ENCODE measurements around the gene KSR2. TPM values are rescaled to one million over a fixed set of nuclear protein-coding genes. Genes with fewer than 3 reads are reported as not detected.
A peak's percentile ranks its signal among the peaks of the same experiment; 100 is the strongest.
"Not testable (repeated sequence)": the region's sequence is repeated elsewhere in the genome, so short reads cannot be mapped to it uniquely, and the experiment has no call there.

The KSR2 gene
- polyA plus RNA-seq, 4 donors: 0.75 to 1.0 (median 0.93) TPM

DNA sequence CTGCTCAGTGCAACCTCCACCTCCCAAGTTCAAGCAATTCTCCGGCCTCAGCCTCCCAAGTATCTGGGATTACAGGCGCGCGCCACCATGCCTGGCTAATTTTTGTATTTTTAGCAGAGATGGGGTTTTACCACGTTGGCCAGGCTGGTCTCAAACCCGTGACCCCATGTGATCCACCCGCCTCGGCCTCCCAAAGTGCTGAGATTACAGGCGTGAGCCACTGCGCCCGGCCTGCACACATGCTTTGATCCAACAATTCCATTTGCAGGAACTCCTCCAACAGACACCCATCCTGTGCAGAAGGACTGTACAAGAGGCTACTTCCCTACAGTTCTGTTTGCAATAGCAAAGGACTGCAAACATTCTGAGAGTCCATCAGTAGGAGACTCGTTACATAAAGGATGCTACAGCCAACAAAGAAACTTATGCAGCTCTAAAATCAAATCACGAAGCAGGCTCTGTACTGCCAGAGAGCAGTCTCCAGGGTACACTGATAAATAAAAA, 108.0 kb downstream of the KSR2 start:
- DNase-seq (ENCODE audit: low read depth in 4 of 4, low spot score in 3 of 4): not testable (repeated sequence)

DNA sequence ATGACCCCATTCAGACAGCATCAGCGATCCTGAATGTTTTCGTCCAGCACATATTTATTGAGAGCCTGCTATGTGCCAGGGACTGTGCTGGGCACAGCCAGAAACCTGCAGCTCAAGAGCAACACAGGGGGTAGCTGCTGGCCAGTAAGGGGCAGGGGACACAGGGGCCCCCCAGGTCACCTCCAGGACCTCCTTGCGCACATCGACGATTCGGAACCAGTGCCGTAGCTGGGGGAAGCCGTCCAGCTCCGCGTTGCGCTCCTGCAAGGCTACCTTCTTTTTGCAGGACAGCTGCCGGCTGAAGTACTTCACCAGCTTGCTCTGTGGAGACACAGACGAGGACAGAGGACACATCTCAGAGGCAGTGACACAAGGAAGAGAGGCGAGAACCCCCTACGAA, 108.7 kb downstream of the KSR2 start:
- DNase-seq (ENCODE audit: low read depth in 4 of 4, low spot score in 3 of 4): no peak

DNA sequence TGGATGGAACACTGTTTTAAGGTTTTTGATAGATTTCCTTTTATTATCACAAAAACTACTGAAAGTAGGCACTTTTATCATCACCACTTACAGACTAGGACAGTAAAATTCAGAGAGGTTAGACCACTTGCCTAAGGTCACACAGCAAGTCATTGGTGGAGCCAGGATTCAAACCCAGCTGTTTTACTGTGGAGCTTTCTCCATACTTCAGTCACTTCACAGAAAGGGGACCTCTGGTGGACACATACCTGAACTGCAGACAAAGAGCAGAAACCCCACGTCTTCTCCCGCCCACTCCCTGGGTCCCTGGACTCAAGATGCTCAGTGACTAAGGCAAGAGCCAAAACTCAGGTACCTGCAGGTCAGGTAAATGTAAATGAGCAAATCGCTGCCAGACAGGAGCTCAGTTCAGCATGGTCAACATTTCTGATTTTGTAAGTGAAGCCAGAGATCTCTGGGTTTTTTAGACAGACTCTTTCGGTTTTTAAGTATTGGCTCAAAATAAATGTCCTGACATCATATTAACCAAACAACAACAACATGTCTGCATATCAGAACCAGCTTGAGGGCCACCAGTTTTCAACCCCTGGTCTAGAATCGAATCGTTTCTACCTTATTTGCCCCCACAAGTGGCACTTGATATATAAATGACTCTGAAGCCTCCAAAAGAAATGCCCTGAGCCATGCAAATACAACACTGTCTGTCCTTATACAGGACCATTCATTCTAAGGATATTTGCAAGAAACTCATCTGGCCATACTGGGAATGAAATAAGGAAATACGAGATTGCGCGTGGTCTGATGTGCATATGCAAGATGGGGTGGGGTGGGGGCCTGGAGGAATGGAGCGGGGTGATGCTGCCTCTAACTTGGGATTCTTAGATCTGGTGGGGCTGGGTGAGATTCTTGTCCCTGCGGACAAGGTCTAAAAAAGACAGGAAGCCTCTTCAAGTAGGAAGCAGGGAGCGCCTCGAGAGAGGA, 110.9 kb downstream of the KSR2 start:
- no peak for DNase-seq (ENCODE audit: low read depth in 4 of 4, low spot score in 3 of 4)

DNA sequence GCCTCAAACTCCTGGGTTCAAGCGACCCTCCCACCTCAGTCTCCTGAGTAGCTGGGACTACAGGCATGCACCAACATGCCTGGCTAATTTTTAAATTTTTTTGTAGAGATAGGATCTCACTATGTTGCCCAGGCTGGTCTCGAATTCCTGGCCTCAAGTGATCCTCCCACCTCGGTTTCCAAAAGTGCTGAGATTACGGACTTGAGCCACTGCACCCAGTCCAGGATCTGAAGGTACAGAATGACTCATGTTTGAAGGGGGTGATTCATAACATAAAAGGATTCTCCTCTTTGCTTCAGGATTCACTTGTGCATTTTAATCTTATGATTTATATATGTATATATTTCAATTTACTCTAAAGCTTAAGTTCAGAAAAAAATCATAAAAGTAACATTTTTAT, 111.7 kb downstream of the KSR2 start:
- not testable (repeated sequence) for DNase-seq (ENCODE audit: low read depth in 4 of 4, low spot score in 3 of 4)

DNA sequence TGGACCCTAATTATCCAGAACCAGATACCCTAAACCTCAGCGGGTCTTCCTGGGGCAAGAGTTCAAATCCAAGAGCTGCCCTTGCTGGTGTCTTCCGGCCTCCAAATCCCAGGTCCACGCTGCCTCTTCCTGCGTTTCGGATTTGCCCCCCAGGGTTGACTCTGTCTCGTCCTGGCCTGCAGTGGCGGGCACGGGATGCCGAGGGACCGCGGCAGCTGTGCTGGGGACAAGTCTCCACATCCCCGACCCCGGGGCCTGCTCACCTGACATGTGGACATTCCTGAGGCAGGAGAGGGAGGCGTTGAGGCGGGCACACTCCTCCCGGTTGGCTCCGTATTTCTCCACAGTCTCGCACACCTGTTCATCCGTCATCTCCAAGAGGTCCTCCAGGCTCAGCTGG, 113.6 kb downstream of the KSR2 start:
- DNase-seq (ENCODE audit: low read depth in 4 of 4, low spot score in 3 of 4): no peak

DNA sequence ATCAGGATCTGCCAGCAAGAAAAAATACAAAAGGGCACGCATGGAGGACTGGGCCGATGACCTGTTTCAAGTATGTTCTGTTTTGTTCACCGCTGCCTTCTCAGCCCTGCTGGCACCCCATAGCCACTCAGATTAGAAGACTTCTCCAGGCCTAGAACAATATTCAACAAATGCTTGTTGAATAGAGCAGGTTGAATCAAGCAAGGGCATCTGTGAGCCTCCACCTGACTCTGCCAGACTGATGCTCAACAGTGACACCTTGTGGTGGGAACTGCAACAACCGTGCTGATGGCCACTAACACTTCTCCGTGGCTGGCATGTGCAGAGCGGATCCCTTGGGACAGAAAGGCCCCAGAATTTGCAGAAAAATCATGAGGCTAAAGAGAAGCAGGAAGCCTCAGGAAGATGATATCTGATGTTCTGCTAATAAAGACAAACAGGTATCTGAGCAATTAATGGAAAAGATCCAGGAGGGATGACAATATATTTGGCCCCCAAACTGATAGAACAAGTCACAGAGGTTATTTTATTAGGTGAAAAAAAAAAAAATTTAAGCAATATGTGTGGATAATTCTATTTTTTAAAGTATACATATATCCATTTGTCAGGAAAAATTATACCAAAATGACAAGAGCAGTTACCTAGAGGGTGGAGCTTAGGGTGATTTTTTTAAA, 114.3 kb downstream of the KSR2 start:
- no peak for DNase-seq (ENCODE audit: low read depth in 4 of 4, low spot score in 3 of 4)

DNA sequence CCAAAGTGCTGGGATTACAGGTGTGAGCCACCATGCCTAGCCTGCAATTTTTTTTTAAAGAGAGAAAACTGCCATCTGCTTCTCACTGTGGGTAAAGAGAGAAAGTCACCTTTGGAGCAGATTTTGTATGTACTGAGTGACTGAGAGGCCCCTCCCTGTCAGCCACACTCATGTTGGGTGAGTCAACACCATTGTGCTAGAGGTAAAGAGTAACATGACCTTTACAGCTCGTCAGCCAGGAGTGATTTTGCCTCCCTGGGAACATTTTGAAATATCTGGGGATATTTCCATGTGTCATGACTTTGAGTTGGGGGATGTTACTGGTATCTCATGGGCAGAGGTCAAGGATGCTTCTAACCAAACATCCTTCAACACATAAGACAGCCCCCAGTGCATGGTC, 115.2 kb downstream of the KSR2 start:
- no peak for DNase-seq (ENCODE audit: low read depth in 4 of 4, low spot score in 3 of 4)

DNA sequence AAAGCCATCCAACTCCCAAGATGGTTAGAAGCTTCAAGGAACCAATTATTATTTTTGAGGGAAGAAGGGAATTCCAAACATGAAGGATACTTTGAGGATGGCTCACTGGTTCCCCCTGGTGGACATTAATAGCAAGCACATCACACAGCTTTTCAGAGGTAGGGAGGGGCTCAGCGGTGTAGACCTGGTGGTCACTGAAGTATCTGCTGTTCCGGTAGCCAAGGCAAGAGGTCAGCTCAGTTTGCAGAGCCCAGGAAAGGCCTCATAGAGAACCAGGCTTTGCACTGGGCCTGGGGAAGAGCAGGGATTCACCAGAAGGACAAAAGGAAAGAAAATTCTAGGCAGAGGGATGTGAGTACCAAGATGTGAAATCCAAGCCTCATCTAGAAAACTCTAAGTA, 118.7 kb downstream of the KSR2 start:
- DNase-seq (ENCODE audit: low read depth in 4 of 4, low spot score in 3 of 4): peak in 2 of 4 donors; percentile 30 to 36

DNA sequence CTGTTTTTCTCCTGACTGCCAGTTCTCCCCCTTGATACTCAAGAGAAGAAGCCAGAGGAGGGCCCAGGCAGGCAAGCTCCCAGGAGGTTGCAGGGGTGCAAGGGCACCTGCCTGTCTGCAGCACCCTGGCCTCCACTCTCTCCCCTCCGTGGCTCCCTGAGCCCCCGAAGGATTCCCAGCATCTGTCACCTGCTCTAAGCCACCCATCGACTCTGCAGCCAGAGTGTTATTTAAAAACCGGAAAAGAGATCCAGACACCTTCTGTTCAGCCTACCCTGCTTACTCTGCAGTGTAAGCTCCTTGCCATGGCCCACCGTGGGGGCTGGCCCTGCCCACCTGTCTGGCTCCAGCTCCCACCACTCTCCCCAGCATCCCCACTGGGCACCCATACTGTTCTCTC, 121.4 kb downstream of the KSR2 start:
- no peak for DNase-seq (ENCODE audit: low read depth in 4 of 4, low spot score in 3 of 4)

DNA sequence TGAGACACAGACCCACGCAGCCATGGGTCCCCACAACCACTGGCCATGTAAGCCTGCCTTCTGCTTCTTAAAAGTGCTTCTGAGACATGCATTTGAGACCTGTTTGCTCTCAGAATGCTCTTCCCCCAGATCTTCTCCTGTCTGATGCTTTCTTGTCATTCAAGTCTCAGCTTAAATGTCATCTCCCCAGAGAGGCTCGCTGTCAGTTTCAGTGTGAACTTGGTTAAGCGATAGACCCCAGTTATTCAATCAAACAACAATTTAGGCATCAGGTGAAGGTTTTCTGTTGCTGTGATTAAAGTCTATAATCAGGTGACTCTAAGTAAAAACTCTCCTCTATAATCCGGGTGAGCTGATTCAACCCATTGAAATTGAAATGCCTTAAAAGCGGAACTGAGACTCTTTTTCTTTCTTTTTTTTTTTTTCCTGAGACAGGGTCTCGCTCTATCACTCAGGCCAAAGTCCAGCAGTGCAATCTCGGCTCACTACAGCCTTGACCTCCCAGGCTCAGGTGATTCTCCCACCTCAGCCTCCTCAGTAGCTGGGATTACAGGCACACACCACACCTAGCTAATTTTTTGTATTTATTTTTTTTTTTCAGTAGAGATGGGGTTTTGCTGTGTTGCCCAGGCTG, 123.4 kb downstream of the KSR2 start:
- no peak for DNase-seq (ENCODE audit: low read depth in 4 of 4, low spot score in 3 of 4)

DNA sequence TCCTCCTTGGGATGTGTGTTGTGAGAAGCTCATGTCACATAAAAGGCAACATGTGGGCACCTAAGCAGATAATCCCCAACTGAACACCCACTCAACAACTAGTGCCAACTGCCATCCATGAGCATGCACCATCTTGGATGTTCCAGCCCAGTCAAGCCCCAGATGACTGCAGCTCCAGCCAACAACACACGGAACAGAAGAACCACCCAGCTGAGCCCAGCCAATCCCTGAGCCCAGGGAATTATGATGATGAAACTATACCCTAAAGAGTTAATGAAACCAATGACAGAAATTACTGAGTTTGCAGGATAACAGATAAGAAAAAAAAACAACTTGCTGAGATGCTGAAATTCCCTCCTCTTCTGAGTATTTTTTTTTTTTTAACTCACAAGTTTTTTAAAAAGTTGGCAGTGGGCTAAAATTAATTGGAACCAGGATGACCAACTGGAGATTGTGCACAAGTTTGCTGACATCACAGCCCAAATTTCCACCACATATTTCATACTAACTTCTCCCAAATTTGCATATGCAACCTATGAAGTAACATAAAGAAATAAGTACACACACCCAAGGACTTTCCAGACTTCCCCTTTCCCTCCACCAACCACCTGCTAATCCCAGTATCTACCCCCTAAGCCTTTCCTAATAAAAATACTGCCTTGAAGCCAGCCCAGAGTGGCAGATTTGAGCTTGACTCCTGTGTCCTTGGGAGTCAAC, 124.5 kb downstream of the KSR2 start:
- DNase-seq (ENCODE audit: low read depth in 4 of 4, low spot score in 3 of 4): no peak

DNA sequence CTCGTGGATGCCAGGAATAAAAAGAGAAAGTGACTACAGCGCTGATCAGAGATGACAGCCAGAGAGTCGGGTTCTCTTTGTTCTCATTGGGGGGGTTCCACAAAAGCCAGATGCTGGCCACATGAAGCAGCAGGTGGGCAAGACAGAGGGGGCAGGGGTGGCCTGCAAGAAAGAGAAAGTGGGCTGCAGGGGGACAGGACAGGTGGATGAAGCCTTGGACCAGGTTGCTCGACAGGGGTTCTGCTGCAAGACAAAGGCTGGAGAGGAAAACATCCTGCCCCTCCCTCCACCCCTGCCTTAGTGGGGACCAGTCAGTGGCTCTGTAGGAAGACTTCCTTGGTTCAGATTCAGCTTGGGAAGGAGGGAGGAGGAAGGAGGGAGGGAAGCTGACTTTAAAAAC, 126.2 kb downstream of the KSR2 start:
- DNase-seq (ENCODE audit: low read depth in 4 of 4, low spot score in 3 of 4): no peak

DNA sequence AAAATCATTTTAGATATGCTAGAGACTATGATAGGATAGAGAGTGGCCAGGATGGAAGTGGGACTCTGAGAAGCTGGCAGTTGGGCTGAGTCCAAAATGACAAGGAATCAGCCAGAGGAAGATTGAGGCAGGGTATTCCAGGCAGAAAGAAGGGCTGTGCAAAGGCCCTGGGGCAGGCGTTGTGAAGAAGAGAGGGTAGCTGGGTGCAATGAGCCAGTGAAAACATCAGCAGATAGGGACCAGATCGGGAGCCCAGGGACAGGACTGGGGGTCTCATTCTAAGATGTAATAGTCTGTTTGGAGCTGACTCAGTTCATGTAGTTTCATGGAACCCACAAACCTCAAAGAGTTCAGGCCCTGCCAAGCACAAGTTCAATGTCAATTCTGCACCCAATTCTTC, 126.6 kb downstream of the KSR2 start:
- DNase-seq (ENCODE audit: low read depth in 4 of 4, low spot score in 3 of 4): no peak

DNA sequence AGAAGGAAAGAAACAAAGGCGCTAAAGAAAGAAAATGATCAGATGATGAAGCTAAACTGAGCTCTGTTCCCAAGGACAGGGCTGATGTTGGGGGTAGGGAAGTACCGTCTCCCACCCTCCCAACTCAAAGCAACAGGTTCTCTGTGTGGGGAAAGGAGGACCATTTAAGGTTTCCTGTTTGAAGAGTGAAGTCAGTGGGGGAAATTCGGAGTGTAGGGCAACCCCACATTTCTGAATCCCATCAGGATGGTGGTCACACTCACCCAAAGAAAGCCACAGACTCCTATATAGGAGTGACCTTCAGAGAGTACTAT, 131.1 kb downstream of the KSR2 start:
- no peak for DNase-seq (ENCODE audit: low read depth in 4 of 4, low spot score in 3 of 4)

DNA sequence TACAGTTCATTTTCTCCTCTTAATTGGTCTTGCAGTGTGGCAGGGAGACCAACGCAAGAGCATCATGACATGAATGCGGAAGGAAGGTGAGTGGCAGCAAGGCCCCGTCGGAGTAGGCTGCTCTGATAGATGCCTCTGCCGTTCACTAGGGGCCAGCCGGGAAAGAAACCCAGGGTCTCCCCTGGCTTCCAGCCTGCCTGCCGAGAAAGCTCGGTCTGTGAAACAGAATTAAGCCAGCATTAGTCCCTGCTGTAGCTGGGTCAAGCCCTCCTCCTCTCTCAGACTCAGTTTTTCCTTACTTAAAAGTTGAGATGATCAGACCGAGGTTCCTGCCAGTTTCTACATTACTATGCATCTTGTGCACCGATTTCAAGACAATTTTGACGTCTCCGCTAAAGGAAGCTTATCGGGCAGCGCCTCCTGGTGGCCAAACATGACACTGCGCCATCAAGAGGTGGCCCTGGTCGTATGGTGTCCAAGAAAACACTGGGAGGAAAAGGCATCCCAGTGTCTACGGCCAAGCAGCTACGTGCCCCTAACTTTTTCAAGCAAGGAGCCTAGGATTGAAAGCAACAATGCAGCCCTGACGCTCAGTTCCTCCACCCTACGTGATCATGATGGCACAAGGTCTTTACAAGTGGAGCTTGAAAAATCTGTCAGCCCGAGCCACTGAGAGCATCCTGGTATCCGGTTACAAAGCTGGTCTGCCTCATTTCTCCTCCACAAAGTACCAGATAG, 131.6 kb downstream of the KSR2 start:
- peak; percentile 59 to 78 (median 64) for DNase-seq (ENCODE audit: low read depth in 4 of 4, low spot score in 3 of 4)

DNA sequence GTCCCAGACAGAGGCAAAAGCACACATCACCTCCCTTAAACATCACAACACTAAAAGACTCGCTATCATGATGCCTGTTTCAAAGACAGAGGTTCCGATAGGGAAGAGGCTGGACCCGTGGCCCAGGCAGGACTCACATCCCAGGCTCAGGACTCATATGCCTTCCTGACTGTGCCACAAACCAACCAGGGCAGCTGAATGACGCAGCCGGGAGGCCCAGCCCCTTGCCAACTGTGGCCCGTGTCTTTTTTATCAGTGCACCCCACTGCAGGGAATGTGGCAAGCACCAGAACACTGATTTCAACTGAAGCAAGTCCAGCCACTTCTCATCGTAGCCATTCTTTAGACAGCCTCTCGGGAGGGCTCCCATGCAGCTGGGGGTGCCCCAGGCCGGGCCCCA, 132.3 kb downstream of the KSR2 start:
- no peak for DNase-seq (ENCODE audit: low read depth in 4 of 4, low spot score in 3 of 4)

DNA sequence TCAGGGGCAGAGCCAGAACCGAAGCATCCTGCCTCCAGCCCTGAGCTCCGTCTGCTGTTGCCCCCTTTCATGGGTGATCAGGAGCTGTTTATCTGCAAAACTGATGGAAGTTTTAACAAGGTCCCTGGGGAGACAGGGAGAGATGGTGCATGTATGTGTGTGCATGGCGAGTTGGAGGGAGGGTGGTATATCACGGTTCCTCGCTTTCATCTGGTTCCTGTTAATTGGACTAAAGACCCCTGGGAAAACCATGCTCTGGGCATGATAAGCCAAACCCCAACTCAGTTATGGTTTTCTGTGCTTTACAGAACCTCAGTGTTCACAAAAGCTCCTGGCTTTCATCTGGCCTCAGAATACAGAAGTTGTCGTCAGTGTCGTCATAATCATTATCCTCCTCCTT, 133.6 kb downstream of the KSR2 start:
- DNase-seq (ENCODE audit: low read depth in 4 of 4, low spot score in 3 of 4): no peak

DNA sequence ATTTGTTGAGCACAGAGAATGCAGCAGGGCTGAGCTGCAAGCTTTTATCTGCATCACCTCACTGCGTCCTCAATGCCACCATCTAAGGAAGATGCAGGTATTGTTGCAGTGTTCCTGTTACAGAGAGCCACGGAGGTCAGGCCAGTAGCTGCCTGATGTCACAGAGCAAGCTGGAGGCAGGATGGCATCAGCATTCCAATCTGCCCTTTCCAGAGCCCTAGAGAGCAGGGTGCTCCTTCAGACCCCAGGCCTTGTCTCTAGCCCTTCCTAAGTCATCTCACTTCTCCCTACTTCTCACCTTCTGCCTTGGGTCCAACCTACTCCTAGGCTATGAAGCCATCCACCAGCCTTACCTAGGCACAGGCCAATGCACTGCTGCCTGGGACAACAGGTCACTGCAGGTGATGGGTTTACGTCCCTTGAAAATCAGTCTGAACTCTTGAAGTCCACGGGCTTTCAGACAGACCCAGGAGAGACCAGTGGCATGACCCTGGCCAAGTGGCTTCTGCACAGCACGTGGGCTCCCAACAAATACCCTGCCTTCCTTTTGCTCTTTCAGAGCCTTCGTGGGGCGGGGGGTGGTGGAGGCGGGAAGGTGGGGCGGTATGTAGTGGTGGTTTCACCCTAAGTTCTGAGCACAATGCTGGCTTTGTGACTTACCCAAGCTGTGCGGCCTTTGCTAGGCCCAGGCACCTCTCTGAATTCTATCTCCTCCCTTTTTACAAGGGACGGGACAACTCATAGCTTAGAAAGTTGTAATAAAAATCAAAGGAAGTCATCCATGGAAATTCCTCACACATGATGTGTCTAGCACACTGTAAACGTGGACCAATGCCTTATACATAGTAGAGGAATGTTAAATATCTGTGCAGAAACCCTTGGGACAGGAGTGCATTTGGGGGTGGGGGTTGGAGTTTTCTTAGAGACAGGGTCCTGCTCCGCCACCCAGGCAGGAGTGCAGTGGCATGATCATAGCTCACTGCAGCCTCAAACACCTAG, 136.0 kb downstream of the KSR2 start:
- no peak for DNase-seq (ENCODE audit: low read depth in 4 of 4, low spot score in 3 of 4)

DNA sequence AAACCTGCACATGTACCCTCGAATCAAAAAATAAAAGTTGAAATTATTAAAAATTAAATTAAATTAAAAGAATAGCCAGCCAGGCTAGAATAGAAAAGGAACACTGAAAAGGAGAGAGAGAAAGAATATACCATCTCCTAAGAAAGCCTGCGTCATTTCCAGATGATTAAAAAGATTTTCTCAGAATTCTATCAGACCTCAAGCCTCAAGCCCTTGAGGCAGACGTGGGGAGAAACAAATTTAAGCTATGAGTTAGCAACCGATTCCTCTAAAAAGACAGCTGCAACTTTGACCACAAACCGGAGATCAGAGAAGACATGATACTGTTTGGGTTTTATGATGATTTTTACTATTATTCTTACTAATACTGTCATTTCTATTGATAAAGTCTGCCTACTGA, 138.3 kb downstream of the KSR2 start:
- no peak for DNase-seq (ENCODE audit: low read depth in 4 of 4, low spot score in 3 of 4)

Data from right renal pelvis (tissue), 4 donors.